ENCODE data around the gene ATP6V1G1.
"Not testable (repeated sequence)": the region's sequence is repeated elsewhere in the genome, so short reads cannot be mapped to it uniquely, and the experiment has no call there.

DNA sequence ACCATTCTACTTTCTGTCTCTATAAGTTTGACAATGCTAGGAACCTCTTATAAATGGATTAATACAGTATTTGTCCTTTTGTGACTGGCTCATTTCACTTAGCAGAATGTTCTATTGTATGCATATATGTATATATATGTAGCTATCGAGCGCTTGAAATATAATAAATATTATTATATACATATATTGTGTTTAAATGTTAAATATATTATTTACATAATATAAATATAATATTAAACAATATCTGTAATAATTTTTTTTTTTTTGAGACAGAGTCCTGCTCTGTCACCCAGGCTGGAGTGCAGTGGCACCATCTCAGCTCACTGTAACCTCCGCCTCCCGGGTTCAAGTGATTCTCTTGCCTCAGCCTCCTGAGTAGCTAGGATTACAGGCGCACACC, 9.4 kb upstream of the ATP6V1G1 start:
- TF ChIP-seq EP300, POLR2A, POLR2AphosphoS5 (IDR thresholded peaks at IDR 0.05): not testable (repeated sequence)
- TF ChIP-seq, protein P1, sequence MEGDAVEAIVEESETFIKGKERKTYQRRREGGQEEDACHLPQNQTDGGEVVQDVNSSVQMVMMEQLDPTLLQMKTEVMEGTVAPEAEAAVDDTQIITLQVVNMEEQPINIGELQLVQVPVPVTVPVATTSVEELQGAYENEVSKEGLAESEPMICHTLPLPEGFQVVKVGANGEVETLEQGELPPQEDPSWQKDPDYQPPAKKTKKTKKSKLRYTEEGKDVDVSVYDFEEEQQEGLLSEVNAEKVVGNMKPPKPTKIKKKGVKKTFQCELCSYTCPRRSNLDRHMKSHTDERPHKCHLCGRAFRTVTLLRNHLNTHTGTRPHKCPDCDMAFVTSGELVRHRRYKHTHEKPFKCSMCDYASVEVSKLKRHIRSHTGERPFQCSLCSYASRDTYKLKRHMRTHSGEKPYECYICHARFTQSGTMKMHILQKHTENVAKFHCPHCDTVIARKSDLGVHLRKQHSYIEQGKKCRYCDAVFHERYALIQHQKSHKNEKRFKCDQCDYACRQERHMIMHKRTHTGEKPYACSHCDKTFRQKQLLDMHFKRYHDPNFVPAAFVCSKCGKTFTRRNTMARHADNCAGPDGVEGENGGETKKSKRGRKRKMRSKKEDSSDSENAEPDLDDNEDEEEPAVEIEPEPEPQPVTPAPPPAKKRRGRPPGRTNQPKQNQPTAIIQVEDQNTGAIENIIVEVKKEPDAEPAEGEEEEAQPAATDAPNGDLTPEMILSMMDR (IDR thresholded peaks at IDR 0.05) = not testable (repeated sequence)

All from upper lobe of left lung (tissue), 4 donors.